Upper lobe of right lung (tissue), 1 donor: Measurements from ENCODE around the gene CTSD. TPM values are rescaled to one million over a fixed set of nuclear protein-coding genes. Genes with fewer than 3 reads are reported as not detected.

Experiments
- ATAC-seq: fragments of 200-7000 bp; cut with Tn5 transposase; one replicate; pipeline ENCODE4 v1.9.1; 2020; ENCODE audit warnings: mild to moderate bottlenecking, moderate library complexity
- DNase-seq: peaks from one replicate; pipeline ENCODE4 v3.0.0-alpha.2; 2020
- H3K27ac ChIP-seq: fragments of 200-600 bp; one replicate; pipeline ENCODE4 v1.8.0; 2022
- H3K27me3 ChIP-seq: fragments of 200-600 bp; one replicate; pipeline ENCODE4 v1.8.0; 2022; ENCODE audit warnings: mild to moderate bottlenecking
- H3K36me3 ChIP-seq: fragments of 200-600 bp; one replicate; pipeline ENCODE4 v1.8.0; 2022
- H3K4me1 ChIP-seq: fragments of 200-600 bp; one replicate; pipeline ENCODE4 v1.8.0; 2022
- H3K4me3 ChIP-seq: fragments of 200-600 bp; one replicate; pipeline ENCODE4 v1.8.0; 2022; ENCODE audit warnings: mild to moderate bottlenecking
- H3K9me3 ChIP-seq: fragments of 200-600 bp; one replicate; pipeline ENCODE4 v1.8.0; 2022
- intact Hi-C: fragments of 100-400 bp; cut with DNase I; formaldehyde crosslinking; loops from one replicate; pipeline ENCODE4 v1.11.0; 2022
- total RNA-seq: library from RNA; stranded (reverse); fragmentation: NEBNext Ultra II Directional; extraction: Animal tissue kit (Norgen Biotek cat#: 25700); gene quantifications from one replicate; pipeline ENCODE4 v1.2.1, GENCODE V29; 2021
- TF ChIP-seq, protein P1 (sequence below): fragments of 200-600 bp; IDR thresholded peaks from one replicate; pipeline ENCODE4 v1.8.0; 2022; ENCODE audit warnings: antibody characterized with exemption
- donor health status: DM: no; HTN: yes; CAD: no; lungs with severe emphysema.

The CTSD gene
- total RNA-seq, 1 donor from 2014 or later: 2,038 TPM

DNA sequence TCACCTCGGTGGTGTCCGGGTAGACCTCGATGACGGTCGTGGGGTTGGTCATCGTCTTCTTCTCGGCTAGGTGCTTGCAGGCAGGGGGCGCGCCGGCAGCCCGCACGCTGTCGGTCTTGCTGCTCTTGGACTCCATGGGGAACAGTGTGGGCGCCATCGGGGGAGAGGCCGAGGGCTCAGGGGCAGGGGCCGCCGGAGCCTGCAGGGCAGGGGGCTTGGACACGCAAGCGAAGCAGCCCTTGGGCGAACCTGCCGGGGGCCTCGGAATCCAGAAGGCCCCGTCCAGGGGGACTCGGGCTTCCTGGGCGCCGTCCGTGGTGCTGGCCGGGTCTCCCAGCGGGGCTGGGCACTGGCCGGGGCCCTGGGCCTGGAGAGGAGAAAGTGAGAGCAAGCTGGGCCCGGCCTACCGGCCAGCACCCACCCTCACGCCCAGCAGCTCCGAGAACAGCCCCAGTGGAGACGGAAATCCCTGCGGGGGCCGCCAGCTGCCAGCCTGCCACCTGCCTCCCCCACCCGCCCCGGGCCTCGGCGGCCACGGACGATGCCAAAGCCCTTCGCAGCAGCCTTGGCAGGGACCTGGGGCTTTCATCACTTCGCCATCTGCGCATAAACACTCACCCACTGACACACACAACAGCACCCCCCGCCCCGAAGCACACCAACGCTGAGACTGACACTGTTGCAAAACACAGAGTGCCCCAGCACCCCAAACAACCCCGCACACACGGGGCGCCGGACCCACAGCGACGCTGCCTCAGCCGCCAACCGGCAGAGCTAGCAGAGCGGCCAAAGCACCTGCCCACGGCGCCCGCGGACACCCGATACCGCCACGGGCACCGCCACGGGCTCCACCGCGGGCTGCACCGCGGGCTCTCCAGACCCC lies 15.7 kb downstream of the CTSD start:
- TF ChIP-seq, protein P1, sequence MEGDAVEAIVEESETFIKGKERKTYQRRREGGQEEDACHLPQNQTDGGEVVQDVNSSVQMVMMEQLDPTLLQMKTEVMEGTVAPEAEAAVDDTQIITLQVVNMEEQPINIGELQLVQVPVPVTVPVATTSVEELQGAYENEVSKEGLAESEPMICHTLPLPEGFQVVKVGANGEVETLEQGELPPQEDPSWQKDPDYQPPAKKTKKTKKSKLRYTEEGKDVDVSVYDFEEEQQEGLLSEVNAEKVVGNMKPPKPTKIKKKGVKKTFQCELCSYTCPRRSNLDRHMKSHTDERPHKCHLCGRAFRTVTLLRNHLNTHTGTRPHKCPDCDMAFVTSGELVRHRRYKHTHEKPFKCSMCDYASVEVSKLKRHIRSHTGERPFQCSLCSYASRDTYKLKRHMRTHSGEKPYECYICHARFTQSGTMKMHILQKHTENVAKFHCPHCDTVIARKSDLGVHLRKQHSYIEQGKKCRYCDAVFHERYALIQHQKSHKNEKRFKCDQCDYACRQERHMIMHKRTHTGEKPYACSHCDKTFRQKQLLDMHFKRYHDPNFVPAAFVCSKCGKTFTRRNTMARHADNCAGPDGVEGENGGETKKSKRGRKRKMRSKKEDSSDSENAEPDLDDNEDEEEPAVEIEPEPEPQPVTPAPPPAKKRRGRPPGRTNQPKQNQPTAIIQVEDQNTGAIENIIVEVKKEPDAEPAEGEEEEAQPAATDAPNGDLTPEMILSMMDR: no peak
- no peaks in the 10 kb centered on the region for H3K9me3 ChIP-seq
- intact Hi-C loops: no loop called here
- H3K4me1 ChIP-seq: no peaks in the 10 kb centered on the region
- H3K27me3 ChIP-seq: peaks cover 8% of the 10 kb centered on the region
- peaks cover 9% of the 10 kb centered on the region for H3K36me3 ChIP-seq
- H3K27ac ChIP-seq: no peak overlapping the region
- no peak for ATAC-seq
- peak; percentile 66 for DNase-seq
- H3K4me3 ChIP-seq: peak overlapping the region; percentile 16

DNA sequence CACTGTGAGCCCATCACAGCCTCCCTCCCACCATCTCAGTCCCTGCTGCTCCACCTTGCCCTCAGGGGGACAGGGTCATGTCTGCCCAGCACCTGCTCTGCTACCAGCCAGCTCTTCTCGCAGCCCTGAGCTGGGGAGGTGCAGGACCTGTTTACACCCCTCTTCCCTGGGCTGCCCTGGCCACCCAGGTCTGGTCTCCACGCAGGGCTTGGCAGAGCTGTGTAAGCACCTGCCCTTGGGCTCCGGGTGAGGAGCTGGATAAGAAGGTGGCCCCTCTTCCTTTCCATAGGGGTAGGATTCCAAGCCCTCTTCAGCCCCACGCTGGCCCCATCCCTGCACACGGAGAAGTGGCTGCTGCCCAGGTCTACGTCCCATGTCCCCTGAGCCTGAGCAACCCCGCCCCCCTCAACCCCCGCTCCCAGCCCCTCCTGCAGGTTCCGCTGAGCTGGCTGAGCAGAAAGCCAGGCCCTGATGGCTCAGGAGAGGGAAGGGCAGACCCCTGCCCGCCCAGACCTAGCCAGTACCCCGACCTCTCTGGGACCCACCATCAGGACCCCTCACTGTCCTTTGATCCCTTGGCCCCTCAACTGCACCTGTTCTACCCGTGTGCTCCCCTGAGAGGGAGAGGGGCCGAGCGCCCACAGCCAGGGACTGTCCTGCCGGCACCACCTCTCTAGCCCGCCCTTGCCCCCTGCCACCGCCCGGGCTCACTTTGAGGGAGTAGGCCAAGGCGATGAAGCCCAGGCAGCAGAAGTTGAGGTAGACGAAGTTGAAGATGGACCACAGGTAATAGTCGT lies 16.6 kb downstream of the CTSD start:
- peaks cover 8% of the 10 kb centered on the region for H3K27me3 ChIP-seq
- TF ChIP-seq, protein P1: no peak
- peaks cover under 1% of the 10 kb centered on the region for H3K36me3 ChIP-seq
- no peak overlapping the region for H3K4me3 ChIP-seq
- H3K9me3 ChIP-seq: no peaks in the 10 kb centered on the region
- intact Hi-C loops: no loop called here
- DNase-seq (peak; percentile 61), ATAC-seq (no peak)
- no peaks in the 10 kb centered on the region for H3K4me1 ChIP-seq
- H3K27ac ChIP-seq: no peak overlapping the region

DNA sequence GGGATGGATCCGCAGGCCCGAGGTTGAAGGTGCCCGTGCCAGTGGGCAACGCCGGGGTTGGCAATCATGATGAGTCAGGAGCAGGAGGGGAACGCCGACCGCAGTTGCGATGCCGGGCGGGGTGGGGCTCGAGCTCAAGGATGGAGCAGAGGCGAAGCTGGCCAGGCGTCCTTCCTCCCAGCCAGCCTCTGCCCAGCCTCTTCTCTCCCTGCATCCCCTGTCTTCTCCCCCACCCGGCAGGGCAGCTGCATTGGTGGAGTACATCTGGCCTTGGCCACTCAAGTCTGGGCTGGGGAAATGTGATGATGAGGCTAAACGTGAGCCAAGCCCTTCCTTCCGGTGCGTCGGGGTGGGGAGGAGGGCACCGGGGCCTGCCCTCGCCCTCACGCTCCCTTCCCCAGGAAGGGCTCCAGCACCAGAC lies 17.2 kb downstream of the CTSD start:
- no peaks in the 10 kb centered on the region for H3K9me3 ChIP-seq
- peaks cover 8% of the 10 kb centered on the region for H3K27me3 ChIP-seq
- intact Hi-C loops: no loop called here
- no peaks in the 10 kb centered on the region for H3K36me3 ChIP-seq
- TF ChIP-seq, protein P1: no peak
- ATAC-seq (no peak), DNase-seq (peak; percentile 65)
- H3K27ac ChIP-seq: no peak overlapping the region
- no peaks in the 10 kb centered on the region for H3K4me1 ChIP-seq
- H3K4me3 ChIP-seq: no peak overlapping the region

DNA sequence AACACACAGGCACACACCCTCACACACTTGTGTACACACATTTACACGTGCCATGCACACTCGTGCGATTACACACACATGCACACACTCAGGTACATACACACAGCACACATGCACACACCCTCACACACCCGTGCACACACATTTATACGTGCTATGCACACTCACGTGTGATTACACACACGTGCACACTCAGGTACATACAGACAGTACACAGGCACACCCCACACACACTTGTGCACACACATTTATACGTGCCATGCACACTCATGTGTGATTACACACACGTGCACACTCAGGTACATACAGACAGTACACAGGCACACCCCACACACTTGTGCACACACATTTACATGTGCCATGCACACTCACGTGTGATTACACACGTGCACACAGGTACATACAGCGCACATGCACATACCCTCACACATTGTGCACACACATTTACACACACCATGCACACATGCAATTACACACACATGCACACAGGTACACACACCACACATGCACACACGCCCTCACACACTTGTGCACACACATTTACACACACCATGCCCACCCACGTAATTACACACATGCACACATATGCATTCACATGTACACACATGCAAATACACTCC lies 17.9 kb downstream of the CTSD start:
- Histone ChIP-seq H3K27ac (no peak overlapping the region), H3K4me3 (no peak overlapping the region), H3K36me3 (no peaks in the 10 kb centered on the region), H3K27me3 (peaks cover 8% of the 10 kb centered on the region), H3K4me1 (no peaks in the 10 kb centered on the region), H3K9me3 (no peaks in the 10 kb centered on the region)
- DNase-seq (no peak), ATAC-seq (no peak)
- TF ChIP-seq, protein P1: no peak
- intact Hi-C loops: no loop called here

DNA sequence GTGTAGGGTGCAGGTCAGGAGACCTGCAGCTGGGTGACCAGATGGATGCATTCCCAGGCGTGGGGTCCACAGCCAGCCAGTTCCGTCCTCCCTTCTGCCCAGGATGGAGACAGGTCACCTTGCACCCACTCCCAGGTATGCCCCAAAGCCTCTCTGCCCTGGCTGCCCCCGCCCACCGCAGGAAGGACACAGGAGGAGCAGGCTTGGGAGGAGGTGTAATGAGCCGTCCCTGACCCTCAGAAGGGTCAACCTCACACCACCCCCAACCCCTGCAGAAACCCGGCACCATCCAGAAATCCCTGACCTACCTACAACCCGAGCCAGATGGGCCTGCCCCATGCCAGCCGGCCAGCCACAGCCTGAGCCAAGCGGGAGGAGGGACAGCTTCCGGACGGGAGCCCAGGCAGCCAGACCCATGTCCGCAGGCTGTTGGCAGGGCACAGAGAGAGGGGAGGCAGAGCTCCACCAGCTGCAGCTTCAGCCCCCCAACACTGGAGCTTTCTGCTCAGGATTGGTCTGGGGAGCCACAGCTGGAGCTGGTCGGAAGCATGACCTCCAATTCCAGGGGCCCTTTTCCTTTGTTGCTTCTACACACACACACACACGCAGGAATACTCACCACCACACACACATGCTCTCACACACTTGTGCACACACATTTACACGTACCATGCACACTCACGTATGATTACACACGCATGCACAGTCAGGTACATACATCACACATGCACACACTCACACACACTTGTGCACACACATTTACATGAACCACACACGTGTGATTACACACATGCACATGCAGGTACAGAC lies 18.6 kb downstream of the CTSD start:
- H3K36me3 ChIP-seq: no peaks in the 10 kb centered on the region
- no peak overlapping the region for H3K27ac ChIP-seq
- TF ChIP-seq, protein P1: no peak
- no peak for ATAC-seq
- no peaks in the 10 kb centered on the region for H3K4me1 ChIP-seq
- H3K27me3 ChIP-seq: peaks cover 8% of the 10 kb centered on the region
- intact Hi-C loops: no loop called here
- DNase-seq: peak; percentile 61
- no peaks in the 10 kb centered on the region for H3K9me3 ChIP-seq
- no peak overlapping the region for H3K4me3 ChIP-seq
